ENCODE results near the gene ARHGAP22.

- no peak for TF ChIP-seq CTCF (IDR thresholded peaks at IDR 0.05)
- no peak for TF ChIP-seq ZFX (IDR thresholded peaks at IDR 0.05; ENCODE audit: borderline replicate concordance)
Observed at GRCh38 chr10:48640326-48640725, 35.5 kb upstream of the ARHGAP22 start.
